ENCODE results near the gene CTIF. TPM values are rescaled to one million over a fixed set of nuclear protein-coding genes. Genes with fewer than 3 reads are reported as not detected.

CTIF gene
- total and polyA plus RNA-seq, 11 donors, result 21.2 to 93.0 (median 68.0) TPM

- no peak for DNase-seq
- H3K27ac ChIP-seq, result peak overlapping the region in 1 of 12 donors; percentile 1
- TF ChIP-seq POLR2A (IDR thresholded peaks at IDR 0.05) (no peak), CTCF (IDR thresholded peaks at IDR 0.05) (no peak)
- H3K4me3 ChIP-seq, result no peak overlapping the region
- intact Hi-C loops (cut with DNase I), result loop anchor here in 1 of 10 donors (10.0 kb wide), 1 partner anchor 55 kb away; no protein-coding TSS in a partner anchor
- H3K4me1 ChIP-seq, result peaks cover 6 to 69% (median 51%) of the 10 kb centered on the region in 12 donors
- H3K36me3 ChIP-seq, result no peaks in the 10 kb centered on the region
- no peaks in the 10 kb centered on the region for H3K27me3 ChIP-seq
- peak in 1 of 4 donors; percentile 35 for ATAC-seq
- WGBS, 4 donors, result 74 to 89% (median 85%) methylated on average over 12 to 17 of the region's 17 CpGs
- no peaks in the 10 kb centered on the region for H3K9me3 ChIP-seq
Measured at GRCh38 chr18:48739266-48740067, 200.6 kb downstream of the CTIF start.

DNA sequence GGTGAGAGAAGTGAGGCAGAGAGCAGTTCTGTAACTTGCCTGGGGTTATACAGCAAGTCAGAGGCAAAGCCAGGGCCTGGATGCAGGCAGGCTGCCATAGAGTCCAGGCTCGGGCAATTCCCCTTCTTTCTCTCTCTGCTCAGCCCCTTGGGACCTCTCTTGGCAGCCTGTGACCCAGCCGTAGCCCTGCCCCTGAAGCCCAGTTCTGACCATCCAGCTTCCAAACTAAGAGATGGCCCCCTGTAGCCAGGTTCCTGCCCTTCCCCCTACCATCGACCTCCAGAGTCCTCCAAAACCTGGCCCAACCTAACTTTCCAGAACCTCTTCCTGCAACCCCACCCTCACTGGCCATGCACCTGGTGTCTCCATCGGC lies 201.2 kb downstream of the CTIF start:
- Histone ChIP-seq H3K4me3 (no peak overlapping the region), H3K9me3 (no peaks in the 10 kb centered on the region), H3K27me3 (no peaks in the 10 kb centered on the region), H3K27ac (peak overlapping the region in 1 of 12 donors; percentile 1), H3K4me1 (peaks cover 1 to 64% (median 46%) of the 10 kb centered on the region in 12 donors), H3K36me3 (no peaks in the 10 kb centered on the region)
- intact Hi-C loops (cut with DNase I), result loop anchor here in 1 of 10 donors (10.0 kb wide), 1 partner anchor 55 kb away; no protein-coding TSS in a partner anchor
- TF ChIP-seq POLR2A (IDR thresholded peaks at IDR 0.05) (no peak), CTCF (IDR thresholded peaks at IDR 0.05) (no peak)
- peak in 2 of 5 donors; percentile 40 to 54 for DNase-seq
- ATAC-seq, result no peak
- WGBS, 4 donors, result 39 to 56% (median 49%) methylated on average over 4 of the region's 4 CpGs

GRCh38 chr18:48740851-48741485 lies 202.1 kb downstream of the CTIF start:
- no peak for TF ChIP-seq POLR2A (IDR thresholded peaks at IDR 0.05)
- TF ChIP-seq CTCF (IDR thresholded peaks at IDR 0.05), result no peak
- ATAC-seq (peak; percentile 43 to 87 (median 58)), DNase-seq (peak in 4 of 5 donors; percentile 41 to 89 (median 57))
- intact Hi-C loops (cut with DNase I), result loop anchor here in 1 of 10 donors (10.0 kb wide), 1 partner anchor 56 kb away; no protein-coding TSS in a partner anchor
- Histone ChIP-seq H3K4me1 (peaks cover 0 to 60% (median 41%) of the 10 kb centered on the region in 12 donors), H3K4me3 (no peak overlapping the region), H3K27me3 (no peaks in the 10 kb centered on the region), H3K27ac (no peak overlapping the region), H3K9me3 (no peaks in the 10 kb centered on the region), H3K36me3 (no peaks in the 10 kb centered on the region)
- WGBS, 4 donors, result 47 to 76% (median 65%) methylated on average over 5 to 6 of the region's 6 CpGs

- WGBS, 4 donors, result 92 to 95% (median 93%) methylated on average over 6 of the region's 6 CpGs
- H3K36me3 ChIP-seq, result no peaks in the 10 kb centered on the region
- H3K27ac ChIP-seq, result peak overlapping the region in 2 of 12 donors; percentile 34 to 70
- TF ChIP-seq CTCF (IDR thresholded peaks at IDR 0.05), result no peak
- no peak for TF ChIP-seq POLR2A (IDR thresholded peaks at IDR 0.05)
- ATAC-seq, result no peak
- no peak overlapping the region for H3K4me3 ChIP-seq
- DNase-seq, result no peak
- no peaks in the 10 kb centered on the region for H3K27me3 ChIP-seq
- peaks cover 0 to 58% (median 39%) of the 10 kb centered on the region in 12 donors for H3K4me1 ChIP-seq
- intact Hi-C loops (cut with DNase I), result loop anchor here in 1 of 10 donors (10.0 kb wide), 1 partner anchor 57 kb away; no protein-coding TSS in a partner anchor
- H3K9me3 ChIP-seq, result no peaks in the 10 kb centered on the region
Measured at GRCh38 chr18:48741866-48742265, 203.0 kb downstream of the CTIF start.

Data from heart left ventricle (tissue), 16 donors.